ENCODE measurements around the gene LRCOL1. TPM values are rescaled to one million over a fixed set of nuclear protein-coding genes. Genes with fewer than 3 reads are reported as not detected.

LRCOL1 gene
- total and polyA plus RNA-seq, 10 of the 15 experiments (the other 5 are each of a cell fraction or from before 2014, with no cell fraction given): not detected

- no peak for TF ChIP-seq CUX1 (IDR thresholded peaks at IDR 0.05; ENCODE audit: insufficient replicate concordance, low read depth, low read length)
- TF ChIP-seq, protein P1, sequence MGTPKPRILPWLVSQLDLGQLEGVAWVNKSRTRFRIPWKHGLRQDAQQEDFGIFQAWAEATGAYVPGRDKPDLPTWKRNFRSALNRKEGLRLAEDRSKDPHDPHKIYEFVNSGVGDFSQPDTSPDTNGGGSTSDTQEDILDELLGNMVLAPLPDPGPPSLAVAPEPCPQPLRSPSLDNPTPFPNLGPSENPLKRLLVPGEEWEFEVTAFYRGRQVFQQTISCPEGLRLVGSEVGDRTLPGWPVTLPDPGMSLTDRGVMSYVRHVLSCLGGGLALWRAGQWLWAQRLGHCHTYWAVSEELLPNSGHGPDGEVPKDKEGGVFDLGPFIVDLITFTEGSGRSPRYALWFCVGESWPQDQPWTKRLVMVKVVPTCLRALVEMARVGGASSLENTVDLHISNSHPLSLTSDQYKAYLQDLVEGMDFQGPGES (IDR thresholded peaks at IDR 0.05): no peak
- no peak for TF ChIP-seq MTA3 (IDR thresholded peaks at IDR 0.05; ENCODE audit: borderline replicate concordance, low read length)
- TF ChIP-seq, protein P2, sequence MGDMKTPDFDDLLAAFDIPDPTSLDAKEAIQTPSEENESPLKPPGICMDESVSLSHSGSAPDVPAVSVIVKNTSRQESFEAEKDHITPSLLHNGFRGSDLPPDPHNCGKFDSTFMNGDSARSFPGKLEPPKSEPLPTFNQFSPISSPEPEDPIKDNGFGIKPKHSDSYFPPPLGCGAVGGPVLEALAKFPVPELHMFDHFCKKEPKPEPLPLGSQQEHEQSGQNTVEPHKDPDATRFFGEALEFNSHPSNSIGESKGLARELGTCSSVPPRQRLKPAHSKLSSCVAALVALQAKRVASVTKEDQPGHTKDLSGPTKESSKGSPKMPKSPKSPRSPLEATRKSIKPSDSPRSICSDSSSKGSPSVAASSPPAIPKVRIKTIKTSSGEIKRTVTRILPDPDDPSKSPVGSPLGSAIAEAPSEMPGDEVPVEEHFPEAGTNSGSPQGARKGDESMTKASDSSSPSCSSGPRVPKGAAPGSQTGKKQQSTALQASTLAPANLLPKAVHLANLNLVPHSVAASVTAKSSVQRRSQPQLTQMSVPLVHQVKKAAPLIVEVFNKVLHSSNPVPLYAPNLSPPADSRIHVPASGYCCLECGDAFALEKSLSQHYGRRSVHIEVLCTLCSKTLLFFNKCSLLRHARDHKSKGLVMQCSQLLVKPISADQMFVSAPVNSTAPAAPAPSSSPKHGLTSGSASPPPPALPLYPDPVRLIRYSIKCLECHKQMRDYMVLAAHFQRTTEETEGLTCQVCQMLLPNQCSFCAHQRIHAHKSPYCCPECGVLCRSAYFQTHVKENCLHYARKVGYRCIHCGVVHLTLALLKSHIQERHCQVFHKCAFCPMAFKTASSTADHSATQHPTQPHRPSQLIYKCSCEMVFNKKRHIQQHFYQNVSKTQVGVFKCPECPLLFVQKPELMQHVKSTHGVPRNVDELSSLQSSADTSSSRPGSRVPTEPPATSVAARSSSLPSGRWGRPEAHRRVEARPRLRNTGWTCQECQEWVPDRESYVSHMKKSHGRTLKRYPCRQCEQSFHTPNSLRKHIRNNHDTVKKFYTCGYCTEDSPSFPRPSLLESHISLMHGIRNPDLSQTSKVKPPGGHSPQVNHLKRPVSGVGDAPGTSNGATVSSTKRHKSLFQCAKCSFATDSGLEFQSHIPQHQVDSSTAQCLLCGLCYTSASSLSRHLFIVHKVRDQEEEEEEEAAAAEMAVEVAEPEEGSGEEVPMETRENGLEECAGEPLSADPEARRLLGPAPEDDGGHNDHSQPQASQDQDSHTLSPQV (IDR thresholded peaks at IDR 0.05): no peak
- TF ChIP-seq NRF1 (conservative IDR thresholded peaks at IDR 0.05; ENCODE audit: low read depth, low read length): no peak
- TF ChIP-seq SMAD5 (IDR thresholded peaks at IDR 0.05; ENCODE audit: low read depth): no peak
Measured at GRCh38 chr12:132630672-132631071, 20.3 kb upstream of the LRCOL1 start (continued).
